Stimulated activated naive CD8-positive, alpha-beta T cell treated with anti-CD3 and anti-CD28 coated beads, Interleukin-15, amount 100 ng/mL, for 72 hours (primary cell): Measurements from ENCODE around the gene SP3.

ENCODE experiments used
- ATAC-seq: fragments of 150-1000 bp; cut with Tn5 transposase; 2 replicates; pipeline ENCODE4 v1.10.0; 2021; ENCODE audit warnings: mild to moderate bottlenecking, moderate library complexity
- DNase-seq, 2 donors: peaks; one replicate each; pipeline ENCODE4 v3.0.0; 2021 to 2022
- H3K27ac Mint-ChIP-seq, 2 donors: one replicate each; pipeline ENCODE4 v1.8.0; 2022; ENCODE audit warnings: mild to moderate bottlenecking in 2 of 2, mixed read lengths in 2 of 2, moderate library complexity in 2 of 2
- H3K27me3 Mint-ChIP-seq: one replicate; pipeline ENCODE4 v1.8.0; 2022; ENCODE audit warnings: mixed read lengths
- H3K4me1 Mint-ChIP-seq: one replicate; pipeline ENCODE4 v1.8.0; 2022; ENCODE audit warnings: mild to moderate bottlenecking, mixed read lengths
- H3K4me3 Mint-ChIP-seq, 2 donors: one replicate each; pipeline ENCODE4 v1.8.0; 2022; ENCODE audit warnings: mild to moderate bottlenecking in 2 of 2, mixed read lengths in 2 of 2, moderate library complexity in 1 of 2
- H3K9me3 Mint-ChIP-seq, 2 donors: one replicate each; pipeline ENCODE4 v1.8.0; 2022; ENCODE audit warnings: mixed read lengths in 2 of 2

Gene SP3

DNA sequence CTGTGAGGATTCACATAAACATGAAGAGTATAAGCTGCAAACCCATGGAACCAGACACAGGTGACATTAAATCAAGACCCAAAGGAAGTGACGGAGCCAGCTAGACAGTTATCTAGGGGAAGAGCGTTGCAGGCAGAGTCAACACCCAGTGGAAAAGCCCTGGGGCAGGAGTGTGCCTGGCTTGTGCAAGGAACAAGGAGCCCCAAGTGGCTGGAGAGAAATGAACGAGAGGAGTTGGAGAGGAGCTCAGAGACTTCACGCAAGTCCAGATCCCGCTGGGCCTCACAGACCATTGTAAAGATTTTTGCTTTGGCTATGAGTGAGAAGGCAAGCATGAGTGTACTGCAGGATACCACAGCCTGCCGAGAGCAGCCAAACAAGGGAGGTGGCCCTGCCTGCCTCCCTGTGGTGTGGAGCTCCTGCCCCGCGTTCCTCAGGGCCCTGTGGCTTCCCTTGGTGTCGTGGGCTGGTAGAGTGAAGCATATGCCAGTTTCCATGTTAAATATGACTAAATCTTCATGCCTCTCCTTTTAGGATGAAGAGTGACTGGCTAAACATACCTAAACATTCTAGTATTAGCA lies 88.2 kb downstream of the SP3 start:
- no peak overlapping the region for H3K27ac Mint-ChIP-seq
- H3K4me3 Mint-ChIP-seq = no peak overlapping the region
- H3K4me1 Mint-ChIP-seq = no peaks in the 10 kb centered on the region
- no peaks in the 10 kb centered on the region for H3K9me3 Mint-ChIP-seq
- DNase-seq (no peak), ATAC-seq (no peak)
- peaks cover 24% of the 10 kb centered on the region for H3K27me3 Mint-ChIP-seq

DNA sequence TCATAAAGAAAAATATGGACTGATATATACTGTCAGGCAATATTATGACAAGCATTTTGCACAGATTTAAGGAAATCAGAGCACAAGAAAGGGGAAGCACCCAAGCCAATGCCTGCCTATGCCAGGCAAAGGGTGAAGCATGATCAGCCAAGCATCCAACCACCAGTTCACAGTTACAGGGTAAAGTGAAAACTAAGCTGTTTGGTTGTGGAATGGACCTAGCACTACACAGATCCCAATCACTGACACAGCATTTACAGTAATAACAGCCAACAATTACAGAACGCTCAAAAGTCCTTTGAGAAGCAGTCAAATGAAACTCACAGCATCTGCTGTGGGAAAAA lies 90.3 kb downstream of the SP3 start:
- H3K27ac Mint-ChIP-seq = no peak overlapping the region
- no peaks in the 10 kb centered on the region for H3K4me1 Mint-ChIP-seq
- no peaks in the 10 kb centered on the region for H3K9me3 Mint-ChIP-seq
- ATAC-seq (no peak), DNase-seq (no peak)
- H3K4me3 Mint-ChIP-seq = no peak overlapping the region
- H3K27me3 Mint-ChIP-seq = peaks cover 9% of the 10 kb centered on the region

DNA sequence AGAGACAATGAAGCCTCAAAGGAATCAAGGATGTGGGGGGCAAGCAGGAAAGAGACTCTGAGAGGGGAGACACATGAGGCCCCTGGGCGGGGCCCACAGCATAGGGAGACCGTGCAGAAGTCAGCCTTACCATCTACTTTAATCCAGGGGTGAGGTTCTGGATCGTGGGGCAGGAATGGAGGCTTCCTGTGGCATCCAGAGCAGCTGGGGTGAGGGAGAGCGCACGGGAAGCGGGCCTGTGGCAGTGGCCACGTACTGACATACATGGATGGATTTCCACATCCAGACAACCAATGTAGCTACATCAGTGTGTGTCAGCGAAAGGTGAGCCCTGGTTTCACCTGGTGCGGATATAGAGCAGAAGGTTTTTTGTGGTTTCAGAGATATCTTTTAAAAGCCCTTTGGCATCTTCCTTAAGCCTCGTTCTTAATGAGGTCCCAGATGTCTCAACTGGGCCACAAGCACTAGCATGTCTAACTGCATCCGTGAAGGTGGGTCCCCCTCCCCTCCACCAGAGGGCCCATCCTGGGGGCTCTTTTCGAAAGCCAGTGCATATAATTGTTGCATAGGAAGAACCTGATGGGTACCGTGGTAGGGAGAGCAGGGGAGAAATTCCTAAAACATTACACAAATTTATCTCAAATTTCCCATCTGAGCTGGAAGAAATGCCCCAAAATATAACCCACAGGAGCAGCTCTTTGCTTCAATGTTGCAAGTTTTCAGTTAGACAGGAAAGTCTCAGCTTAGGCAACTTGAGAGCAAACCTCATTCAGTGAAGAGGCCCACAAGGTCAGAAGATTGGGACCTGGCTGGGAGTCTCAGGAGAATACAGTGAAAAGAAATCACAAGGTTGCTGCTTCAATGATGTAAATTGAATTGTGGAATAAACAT lies 90.9 kb downstream of the SP3 start:
- DNase-seq = no peak
- H3K4me3 Mint-ChIP-seq = no peak overlapping the region
- no peak overlapping the region for H3K27ac Mint-ChIP-seq
- H3K4me1 Mint-ChIP-seq = no peaks in the 10 kb centered on the region
- no peaks in the 10 kb centered on the region for H3K9me3 Mint-ChIP-seq
- no peak for ATAC-seq
- peaks cover 3% of the 10 kb centered on the region for H3K27me3 Mint-ChIP-seq

DNA sequence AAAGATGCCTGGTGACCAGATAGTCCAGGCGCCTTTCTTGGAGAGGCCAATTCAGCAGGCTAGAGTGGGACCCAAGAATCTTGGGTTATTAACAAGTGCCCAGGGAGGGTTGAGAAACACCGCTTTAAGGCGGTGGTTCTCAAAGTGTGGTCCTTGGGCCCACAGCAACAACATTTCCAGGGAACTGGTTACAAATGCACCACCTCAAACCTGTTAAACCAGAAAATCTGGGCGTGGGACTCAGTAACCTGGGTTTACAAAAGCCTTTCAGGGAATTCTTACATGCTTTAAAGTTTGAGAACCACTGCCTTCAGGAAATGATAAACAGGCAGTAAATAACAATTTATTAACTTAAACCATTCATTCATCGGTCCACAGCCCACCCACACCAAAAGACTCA lies 92.5 kb downstream of the SP3 start:
- Mint-ChIP-seq H3K27ac (no peak overlapping the region), H3K4me3 (no peak overlapping the region), H3K4me1 (no peaks in the 10 kb centered on the region), H3K9me3 (no peaks in the 10 kb centered on the region), H3K27me3 (peaks cover 13% of the 10 kb centered on the region)
- ATAC-seq (no peak), DNase-seq (no peak)

DNA sequence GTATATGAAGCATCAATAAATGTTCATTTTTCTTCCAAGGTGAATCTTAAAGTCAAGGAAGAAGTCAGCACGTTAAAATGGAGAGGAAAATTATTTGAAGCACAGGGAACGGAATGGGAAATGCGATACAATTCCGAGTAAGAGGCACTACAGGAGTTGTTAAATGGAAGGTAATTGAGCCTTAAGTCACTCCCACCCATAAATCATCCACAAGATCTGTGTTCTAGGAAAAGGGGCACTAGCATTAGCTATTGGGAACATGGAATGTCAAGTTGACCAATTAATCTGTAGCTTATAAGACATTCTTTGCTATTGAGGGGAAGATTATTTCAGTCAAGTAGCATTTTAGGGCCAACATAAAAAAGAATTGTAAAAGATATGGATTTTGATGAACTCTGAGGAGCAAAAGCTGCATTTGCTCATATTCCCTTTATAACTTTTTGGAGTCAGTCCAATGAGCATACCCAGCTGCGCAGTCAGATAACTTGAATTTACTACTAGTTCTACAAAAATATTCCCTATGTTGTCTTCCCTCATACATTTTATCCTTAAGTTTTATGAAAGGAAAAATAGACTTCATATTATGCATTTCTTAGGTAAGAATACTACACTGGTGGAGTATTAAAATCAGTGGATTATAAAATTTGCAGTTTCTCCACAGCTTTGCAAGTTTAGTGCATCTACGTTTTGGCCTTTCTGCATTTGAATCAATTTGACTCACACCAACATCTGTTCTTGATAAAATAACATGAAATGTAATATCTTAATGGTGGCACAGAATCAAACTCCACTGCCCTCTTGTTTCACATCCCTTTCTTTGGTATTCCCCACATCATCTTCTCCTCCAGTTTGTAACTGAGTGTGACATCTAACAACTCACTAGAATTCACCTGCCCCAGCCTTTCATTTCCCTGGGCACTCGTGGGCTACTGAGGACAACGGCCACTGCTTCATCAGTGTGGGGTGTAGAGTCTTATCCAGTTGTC lies 95.6 kb downstream of the SP3 start:
- no peaks in the 10 kb centered on the region for H3K9me3 Mint-ChIP-seq
- no peak for ATAC-seq
- peaks cover 28% of the 10 kb centered on the region for H3K27me3 Mint-ChIP-seq
- H3K27ac Mint-ChIP-seq = no peak overlapping the region
- DNase-seq = no peak
- H3K4me1 Mint-ChIP-seq = no peaks in the 10 kb centered on the region
- H3K4me3 Mint-ChIP-seq = no peak overlapping the region

DNA sequence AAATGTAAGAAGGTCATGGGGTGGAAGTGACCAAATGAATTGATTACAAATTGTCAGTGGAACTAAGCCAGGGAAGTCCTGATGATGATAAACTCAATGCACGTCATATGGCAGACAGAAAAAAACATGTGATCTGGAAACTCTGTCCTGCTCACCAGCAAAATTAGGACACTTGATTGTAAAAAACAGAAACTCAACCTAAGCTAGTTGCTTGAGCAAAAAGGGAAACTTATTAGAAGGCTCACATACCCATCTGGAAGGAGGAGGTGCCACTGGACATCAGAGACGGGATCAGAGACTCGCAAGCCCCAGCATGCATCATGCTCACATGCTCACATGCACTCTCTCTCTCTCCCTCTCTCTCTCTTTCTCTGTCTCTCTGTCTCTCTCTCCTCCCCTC lies 96.8 kb downstream of the SP3 start:
- no peak overlapping the region for H3K27ac Mint-ChIP-seq

DNA sequence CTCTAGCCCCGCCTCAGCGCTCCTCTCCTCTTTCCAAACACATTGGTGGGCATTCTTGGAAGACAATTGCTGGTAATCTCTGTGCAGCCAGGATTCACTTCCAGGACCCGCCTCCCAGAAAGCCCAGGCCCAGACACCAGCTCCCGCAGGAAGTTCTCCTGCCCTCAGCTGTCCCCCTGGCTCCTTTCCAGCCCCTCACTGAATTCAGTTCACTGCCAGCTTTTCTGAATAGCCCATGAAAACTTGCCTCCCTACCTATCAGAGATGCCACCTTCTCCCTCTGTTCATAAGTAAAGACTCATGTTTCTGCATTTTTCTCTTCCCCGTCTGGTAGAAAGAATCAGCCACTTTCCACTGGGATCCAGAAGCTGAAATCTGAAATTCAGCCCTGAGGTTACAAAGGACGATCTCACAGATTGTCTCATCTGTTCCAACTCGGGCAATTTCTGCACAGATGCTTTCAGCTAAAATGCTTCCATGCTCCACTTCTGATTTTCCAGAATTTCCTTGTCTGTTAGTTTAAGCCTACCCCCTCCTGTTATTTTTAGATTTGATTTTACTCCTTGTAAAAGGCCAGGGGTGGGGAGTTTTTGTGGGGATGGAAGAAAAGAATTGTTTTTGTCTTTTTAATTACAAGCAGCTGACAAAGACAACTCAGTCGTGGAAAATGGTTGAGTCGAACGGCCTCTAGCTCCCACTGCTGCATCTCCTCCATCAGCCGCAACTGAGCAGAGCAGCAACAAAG lies 98.1 kb downstream of the SP3 start:
- H3K27ac Mint-ChIP-seq = peak overlapping the region in 1 of 2 donors; percentile 64
- no peaks in the 10 kb centered on the region for H3K4me1 Mint-ChIP-seq
- H3K27me3 Mint-ChIP-seq = peaks cover 28% of the 10 kb centered on the region
- H3K4me3 Mint-ChIP-seq = no peak overlapping the region
- no peak for DNase-seq
- no peak for ATAC-seq
- no peaks in the 10 kb centered on the region for H3K9me3 Mint-ChIP-seq

More for the DNA sequence above, 96.8 kb downstream of the SP3 start:
- Mint-ChIP-seq H3K4me1 (no peaks in the 10 kb centered on the region), H3K4me3 (no peak overlapping the region), H3K9me3 (no peaks in the 10 kb centered on the region), H3K27me3 (peaks cover 28% of the 10 kb centered on the region)
- ATAC-seq (no peak), DNase-seq (no peak)

DNA sequence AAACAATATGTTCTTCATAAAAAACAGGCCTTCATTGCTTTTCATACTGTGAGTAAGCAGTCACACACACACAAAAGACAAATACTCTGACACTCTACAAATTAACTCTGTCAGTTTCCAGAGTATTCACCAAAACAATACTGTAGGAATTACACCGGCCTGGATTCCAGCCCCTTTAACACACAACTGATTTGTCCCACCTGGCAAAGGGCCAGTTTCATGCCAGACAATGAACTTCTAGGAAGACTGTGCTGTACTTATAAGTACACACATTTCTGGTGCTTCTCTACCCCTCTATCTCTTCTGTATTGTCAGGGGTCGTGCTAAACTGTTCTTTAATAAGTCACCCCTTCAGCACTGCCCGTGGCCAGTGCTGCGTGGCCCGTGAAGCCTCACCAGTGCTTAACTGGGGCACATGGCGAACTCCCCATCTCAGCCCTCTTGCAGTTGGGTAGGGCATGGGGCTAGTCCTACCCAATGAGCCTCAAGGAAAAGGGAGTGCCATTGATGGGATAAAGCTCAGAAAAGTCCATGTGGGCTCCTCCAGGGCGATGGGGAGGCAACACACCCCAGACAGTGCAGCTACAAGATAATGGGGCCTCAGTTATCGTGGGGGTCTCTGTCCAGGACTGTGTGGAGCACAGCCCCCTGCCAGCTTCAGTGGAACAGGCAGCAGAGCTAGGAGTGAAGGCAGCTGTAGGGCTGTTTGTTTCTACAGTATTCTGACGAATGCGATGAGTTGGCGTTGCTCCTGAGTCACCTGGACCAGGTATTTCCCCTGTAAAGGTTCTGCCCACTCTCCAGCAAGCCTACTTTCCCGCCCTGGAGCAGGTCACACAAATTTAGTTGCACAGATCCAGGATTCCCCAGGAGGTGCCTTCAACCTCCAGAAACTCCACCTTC lies 99.0 kb downstream of the SP3 start:
- H3K27me3 Mint-ChIP-seq = peaks cover 28% of the 10 kb centered on the region
- ATAC-seq (no peak), DNase-seq (no peak)
- H3K27ac Mint-ChIP-seq = no peak overlapping the region
- H3K4me1 Mint-ChIP-seq = no peaks in the 10 kb centered on the region
- no peaks in the 10 kb centered on the region for H3K9me3 Mint-ChIP-seq
- no peak overlapping the region for H3K4me3 Mint-ChIP-seq

DNA sequence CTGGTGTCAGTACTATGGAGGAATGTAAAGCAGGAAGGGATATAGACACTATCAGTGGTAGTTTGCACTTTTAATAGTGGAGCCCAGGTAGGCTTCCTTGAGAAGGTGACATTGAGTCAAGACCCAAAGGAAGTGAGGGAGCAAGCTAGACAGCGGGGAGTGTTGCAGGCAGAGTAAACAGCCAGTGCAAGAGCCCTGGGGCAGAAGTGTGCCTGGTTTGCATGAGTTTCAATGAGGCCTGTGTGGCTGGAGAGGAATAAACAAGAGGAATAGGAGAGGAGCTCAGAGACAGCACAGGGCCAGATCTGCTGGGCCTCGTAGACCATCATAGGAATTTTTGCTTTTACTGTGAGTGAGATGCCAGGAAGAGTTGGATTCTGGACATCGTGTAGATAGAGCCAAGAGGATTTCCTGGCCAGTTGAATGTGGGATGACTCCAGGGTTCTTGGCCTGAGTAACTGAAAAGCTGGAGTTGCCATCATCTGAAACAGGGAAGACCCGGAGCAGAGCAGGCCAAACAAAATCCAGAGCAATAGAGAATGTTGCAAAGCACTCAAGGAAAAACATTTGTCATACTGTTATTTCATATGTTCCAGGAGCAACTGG lies 102.5 kb downstream of the SP3 start:
- Mint-ChIP-seq H3K4me1 (peaks cover 14% of the 10 kb centered on the region), H3K9me3 (no peaks in the 10 kb centered on the region), H3K27ac (no peak overlapping the region), H3K4me3 (no peak overlapping the region), H3K27me3 (peaks cover 30% of the 10 kb centered on the region)
- ATAC-seq (no peak), DNase-seq (no peak)

DNA sequence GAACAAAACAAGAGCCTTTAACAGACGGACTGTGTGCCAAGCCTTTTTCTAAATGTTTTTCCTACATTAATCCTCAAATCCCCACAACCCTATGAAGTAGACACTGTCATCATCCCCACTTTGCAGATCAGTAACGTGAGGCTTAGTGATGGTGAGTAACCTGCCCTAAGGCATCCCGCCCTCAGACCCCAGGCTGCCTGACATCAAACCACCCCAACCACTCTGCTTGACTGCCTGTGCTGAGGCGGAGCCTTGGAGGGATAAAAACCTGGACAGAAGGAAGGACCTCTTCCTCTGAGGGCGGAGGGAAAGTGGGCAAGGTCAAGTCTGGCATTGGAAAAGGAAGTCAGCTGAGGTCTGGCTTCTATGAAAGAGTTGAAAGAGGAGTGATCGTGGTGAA lies 104.6 kb downstream of the SP3 start:
- H3K4me3 Mint-ChIP-seq = no peak overlapping the region
- peaks cover 14% of the 10 kb centered on the region for H3K4me1 Mint-ChIP-seq
- no peaks in the 10 kb centered on the region for H3K9me3 Mint-ChIP-seq
- peaks cover 15% of the 10 kb centered on the region for H3K27me3 Mint-ChIP-seq
- ATAC-seq (no peak), DNase-seq (no peak)
- H3K27ac Mint-ChIP-seq = peak overlapping the region in 1 of 2 donors; percentile 85

DNA sequence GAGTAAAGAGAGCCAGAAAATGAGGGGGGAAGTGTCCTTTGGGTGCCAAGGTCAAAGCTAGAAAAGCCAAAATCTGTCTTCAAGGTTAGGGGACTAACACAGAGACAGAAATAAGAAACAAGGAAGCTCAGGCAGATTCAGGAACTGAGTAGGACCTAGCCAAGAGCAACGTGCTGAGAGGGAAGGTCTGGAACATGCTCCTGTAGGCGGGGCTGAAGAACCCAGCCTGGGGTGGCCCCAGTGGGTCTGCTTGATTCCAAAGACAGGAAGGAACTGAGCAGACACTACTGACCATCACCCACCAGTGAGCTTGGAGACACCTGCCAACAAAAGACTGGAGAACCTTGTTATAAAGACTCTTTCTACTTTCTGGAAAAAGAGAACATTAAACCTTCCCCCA lies 105.1 kb downstream of the SP3 start:
- no peaks in the 10 kb centered on the region for H3K9me3 Mint-ChIP-seq
- H3K4me1 Mint-ChIP-seq = peaks cover 14% of the 10 kb centered on the region
- ATAC-seq = no peak
- peaks cover 15% of the 10 kb centered on the region for H3K27me3 Mint-ChIP-seq
- no peak overlapping the region for H3K4me3 Mint-ChIP-seq
- no peak for DNase-seq
- peak overlapping the region in 1 of 2 donors; percentile 5 for H3K27ac Mint-ChIP-seq

DNA sequence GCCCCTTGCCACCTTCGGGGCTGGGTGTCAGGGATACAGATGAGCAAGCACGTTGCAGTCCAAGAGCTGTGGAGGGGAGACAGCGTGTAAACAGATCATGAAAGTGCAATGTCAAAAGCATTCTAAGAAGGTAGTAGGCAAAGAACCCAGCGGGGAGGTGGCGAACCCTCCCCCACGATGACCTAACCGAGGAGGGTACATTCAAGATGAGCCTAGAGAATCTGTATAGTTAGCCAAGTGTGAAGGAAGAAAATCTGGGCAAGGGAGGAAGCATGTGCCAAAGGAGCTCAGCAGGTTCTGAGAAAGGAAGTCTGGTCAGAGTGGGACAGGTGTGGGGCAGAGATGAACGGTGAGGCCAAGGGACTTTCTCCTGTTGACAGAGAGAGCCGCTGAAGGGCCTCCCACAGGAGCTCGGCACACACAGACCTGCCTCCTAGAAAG lies 106.9 kb downstream of the SP3 start:
- DNase-seq (no peak), ATAC-seq (peak; percentile 49)
- Mint-ChIP-seq H3K4me3 (no peak overlapping the region), H3K27me3 (peaks cover 15% of the 10 kb centered on the region), H3K9me3 (no peaks in the 10 kb centered on the region), H3K27ac (peak overlapping the region in 1 of 2 donors; percentile 66), H3K4me1 (peaks cover 14% of the 10 kb centered on the region)
